Liver (tissue), 3 donors: ENCODE results near the gene DIO3.

Experiments used
- ATF3 ChIP-seq: IDR thresholded peaks from 2 replicates; pipeline ENCODE4 v1.6.1; 2016; ENCODE audit warnings: antibody characterized with exemption
- CTCF ChIP-seq: fragments of 150-350 bp; IDR thresholded peaks from 2 replicates; pipeline ENCODE4 v1.5.1; 2017; ENCODE audit warnings: improper control_type of control experiment, low read depth, low read length; ENCODE audit not compliant: missing input control
- EGR1 ChIP-seq, 2 donors: IDR thresholded peaks; 2 replicates each; pipeline ENCODE4 v1.6.1; 2016 to 2018; ENCODE audit warnings: antibody characterized with exemption in 2 of 2, low read depth in 2 of 2
- FOXA1 ChIP-seq: IDR thresholded peaks from 2 replicates; pipeline ENCODE4 v1.6.1; 2016; ENCODE audit warnings: antibody characterized with exemption
- GABPA ChIP-seq, 2 donors: IDR thresholded peaks in 1 of 2; conservative IDR thresholded peaks in 1 of 2; 2 replicates each; pipeline ENCODE4 v1.6.1; 2016; ENCODE audit warnings: antibody characterized with exemption in 2 of 2, mild to moderate bottlenecking in 1 of 2, moderate library complexity in 1 of 2
- HNF4A ChIP-seq, 2 donors: conservative IDR thresholded peaks; 2 replicates each; pipeline ENCODE4 v1.6.1; 2016; ENCODE audit warnings: antibody characterized with exemption in 2 of 2, mild to moderate bottlenecking in 2 of 2
- HNF4G ChIP-seq: IDR thresholded peaks from 2 replicates; pipeline ENCODE4 v1.6.1; 2016; ENCODE audit warnings: antibody characterized with exemption
- MAX ChIP-seq: IDR thresholded peaks from 2 replicates; pipeline ENCODE4 v1.6.1; 2016; ENCODE audit warnings: antibody characterized with exemption
- RAD21 ChIP-seq, 2 donors: IDR thresholded peaks; 2 replicates each; pipeline ENCODE4 v1.6.1; 2016; ENCODE audit warnings: antibody characterized with exemption in 2 of 2, mild to moderate bottlenecking in 2 of 2
- YY1 ChIP-seq: IDR thresholded peaks from 2 replicates; pipeline ENCODE4 v1.6.1; 2016; ENCODE audit warnings: antibody characterized with exemption, mild to moderate bottlenecking
- donor health status: healthy.
- donor health status: healthy.

- TF ChIP-seq CTCF = no peak
- TF ChIP-seq ATF3 = no peak
- TF ChIP-seq EGR1 (IDR thresholded peaks at IDR 0.05; ENCODE audit: low read depth in 2 of 2) = no peak
- TF ChIP-seq RAD21 (IDR thresholded peaks at IDR 0.05) = no peak
- no peak for TF ChIP-seq FOXA1
- no peak for TF ChIP-seq GABPA (IDR thresholded peaks at IDR 0.05 in 1 of 2, conservative IDR thresholded peaks at IDR 0.05 in 1 of 2)
- TF ChIP-seq MAX = no peak
- TF ChIP-seq HNF4A (conservative IDR thresholded peaks at IDR 0.05) = no peak
- TF ChIP-seq HNF4G = no peak
- no peak for TF ChIP-seq YY1
Measured at GRCh38 chr14:101583715-101584054, 22.4 kb downstream of the DIO3 start.
